Omental fat pad (tissue), 4 donors: Measurements from ENCODE around the gene PPP4R3A. TPM values are rescaled to one million over a fixed set of nuclear protein-coding genes. Genes with fewer than 3 reads are reported as not detected.

ENCODE experiments used
- ATAC-seq: fragments of 150-250 bp; one replicate; pipeline ENCODE4 v1.9.1; 2016; ENCODE audit warnings: mild to moderate bottlenecking, moderate library complexity; ENCODE audit not compliant: low FRiP score
- DNase-seq: peaks from one replicate; pipeline ENCODE4 v3.0.0-alpha.2; 2019; ENCODE audit warnings: low spot score
- CTCF ChIP-seq, 3 donors: fragments of 450-650 bp; IDR thresholded peaks; one replicate each; pipeline ENCODE4 v1.5.1; 2016 to 2017; ENCODE audit warnings: antibody characterized with exemption in 3 of 3, mild to moderate bottlenecking in 3 of 3, moderate library complexity in 2 of 3
- total RNA-seq, 4 donors: library from RNA; depleted of rRNA; stranded (reverse); fragments of >200 nt; gene quantifications; one replicate each; pipeline ENCODE4 v1.1.0, GENCODE V29; 2016

PPP4R3A gene
- total RNA-seq, 4 donors from 2014 or later, result 55.2 to 87.1 (median 79.5) TPM

- TF ChIP-seq CTCF (IDR thresholded peaks at IDR 0.05), result no peak
- ATAC-seq (no peak), DNase-seq (no peak)
Observed at GRCh38 chr14:91484186-91484585, 25.9 kb downstream of the PPP4R3A start.

GRCh38 chr14:91482263-91483013, 27.7 kb downstream of the PPP4R3A start:
- no peak for TF ChIP-seq CTCF (IDR thresholded peaks at IDR 0.05)
- DNase-seq (no peak), ATAC-seq (no peak)

GRCh38 chr14:91477388-91477787, 32.7 kb downstream of the PPP4R3A start:
- TF ChIP-seq CTCF (IDR thresholded peaks at IDR 0.05), result no peak
- DNase-seq (no peak), ATAC-seq (no peak)

- no peak for TF ChIP-seq CTCF (IDR thresholded peaks at IDR 0.05)
- DNase-seq, result no peak
- no peak for ATAC-seq
Observed at GRCh38 chr14:91473046-91473445, 37.1 kb downstream of the PPP4R3A start.

GRCh38 chr14:91470216-91470615, 39.9 kb downstream of the PPP4R3A start:
- no peak for ATAC-seq
- no peak for TF ChIP-seq CTCF (IDR thresholded peaks at IDR 0.05)
- DNase-seq, result no peak

- DNase-seq, result no peak
- TF ChIP-seq CTCF (IDR thresholded peaks at IDR 0.05), result no peak
- ATAC-seq, result no peak
Observed at GRCh38 chr14:91466192-91466591, 43.9 kb downstream of the PPP4R3A start.

- TF ChIP-seq CTCF (IDR thresholded peaks at IDR 0.05), result no peak
- ATAC-seq (no peak), DNase-seq (no peak)
Observed at GRCh38 chr14:91464615-91465205, 45.4 kb downstream of the PPP4R3A start.
